ENCODE data around the gene CDKN1C.

DNA sequence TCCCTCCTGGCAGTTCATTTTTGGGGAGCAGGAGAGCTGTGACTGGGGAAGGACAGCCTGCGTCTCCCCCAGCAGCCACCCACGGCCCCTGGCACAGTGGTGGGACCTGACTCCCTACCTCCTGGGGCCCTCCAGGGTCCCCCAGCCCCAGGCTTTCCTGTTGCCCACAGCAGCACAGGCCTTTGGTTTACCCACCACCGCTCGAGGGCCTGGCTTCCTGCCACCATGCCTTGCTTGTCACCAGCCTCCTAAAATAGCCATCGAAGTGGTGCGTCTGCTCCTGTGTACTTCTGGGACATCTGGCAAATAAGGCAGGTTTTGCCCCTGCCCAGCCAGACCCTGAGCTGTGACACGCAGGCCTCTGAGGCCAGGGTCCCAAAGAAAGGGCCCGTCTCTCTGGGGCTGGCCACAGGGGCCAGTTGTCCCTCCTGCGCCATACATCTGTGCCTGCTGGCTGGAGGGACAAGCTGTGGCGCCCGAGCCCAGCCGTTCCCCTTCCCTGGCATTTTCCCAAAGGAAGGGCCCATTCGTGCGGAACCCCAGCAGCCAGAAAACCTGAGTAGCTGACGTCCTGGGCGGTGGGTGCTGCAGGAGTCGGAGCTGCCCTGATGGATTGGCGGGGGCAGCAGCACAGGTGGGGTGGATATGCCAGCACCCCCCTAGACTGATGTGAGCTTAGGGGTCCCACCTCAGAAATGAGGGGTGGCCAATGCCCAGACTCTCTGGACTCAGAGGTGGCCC is 29.1 kb upstream of the CDKN1C start:
- TF ChIP-seq, protein P1, sequence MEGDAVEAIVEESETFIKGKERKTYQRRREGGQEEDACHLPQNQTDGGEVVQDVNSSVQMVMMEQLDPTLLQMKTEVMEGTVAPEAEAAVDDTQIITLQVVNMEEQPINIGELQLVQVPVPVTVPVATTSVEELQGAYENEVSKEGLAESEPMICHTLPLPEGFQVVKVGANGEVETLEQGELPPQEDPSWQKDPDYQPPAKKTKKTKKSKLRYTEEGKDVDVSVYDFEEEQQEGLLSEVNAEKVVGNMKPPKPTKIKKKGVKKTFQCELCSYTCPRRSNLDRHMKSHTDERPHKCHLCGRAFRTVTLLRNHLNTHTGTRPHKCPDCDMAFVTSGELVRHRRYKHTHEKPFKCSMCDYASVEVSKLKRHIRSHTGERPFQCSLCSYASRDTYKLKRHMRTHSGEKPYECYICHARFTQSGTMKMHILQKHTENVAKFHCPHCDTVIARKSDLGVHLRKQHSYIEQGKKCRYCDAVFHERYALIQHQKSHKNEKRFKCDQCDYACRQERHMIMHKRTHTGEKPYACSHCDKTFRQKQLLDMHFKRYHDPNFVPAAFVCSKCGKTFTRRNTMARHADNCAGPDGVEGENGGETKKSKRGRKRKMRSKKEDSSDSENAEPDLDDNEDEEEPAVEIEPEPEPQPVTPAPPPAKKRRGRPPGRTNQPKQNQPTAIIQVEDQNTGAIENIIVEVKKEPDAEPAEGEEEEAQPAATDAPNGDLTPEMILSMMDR (IDR thresholded peaks at IDR 0.05; ENCODE audit: insufficient read depth, low read length, poor library complexity, severe bottlenecking) = no peak
- TF ChIP-seq EZH2phosphoT487 (conservative IDR thresholded peaks at IDR 0.05; ENCODE audit: low read length) = no peak
